Mucosa of gallbladder (tissue), 1 donor: ENCODE measurements around the gene KRTAP10-8. TPM values are rescaled to one million over a fixed set of nuclear protein-coding genes. Genes with fewer than 3 reads are reported as not detected.
"Not testable (repeated sequence)": the region's sequence is repeated elsewhere in the genome, so short reads cannot be mapped to it uniquely, and the experiment has no call there.

ENCODE experiments used
- DNase-seq: peaks from one replicate; pipeline ENCODE4 v3.0.0-alpha.2; 2020; ENCODE audit warnings: low spot score
- total RNA-seq: library from RNA; stranded (reverse); gene quantifications from one replicate; pipeline ENCODE4 v1.2.1, GENCODE V29; 2021
- donor health status: DM: no; HTN: no; CAD: no.

The KRTAP10-8 gene
- total RNA-seq, 1 donor from 2014 or later = not detected

DNA sequence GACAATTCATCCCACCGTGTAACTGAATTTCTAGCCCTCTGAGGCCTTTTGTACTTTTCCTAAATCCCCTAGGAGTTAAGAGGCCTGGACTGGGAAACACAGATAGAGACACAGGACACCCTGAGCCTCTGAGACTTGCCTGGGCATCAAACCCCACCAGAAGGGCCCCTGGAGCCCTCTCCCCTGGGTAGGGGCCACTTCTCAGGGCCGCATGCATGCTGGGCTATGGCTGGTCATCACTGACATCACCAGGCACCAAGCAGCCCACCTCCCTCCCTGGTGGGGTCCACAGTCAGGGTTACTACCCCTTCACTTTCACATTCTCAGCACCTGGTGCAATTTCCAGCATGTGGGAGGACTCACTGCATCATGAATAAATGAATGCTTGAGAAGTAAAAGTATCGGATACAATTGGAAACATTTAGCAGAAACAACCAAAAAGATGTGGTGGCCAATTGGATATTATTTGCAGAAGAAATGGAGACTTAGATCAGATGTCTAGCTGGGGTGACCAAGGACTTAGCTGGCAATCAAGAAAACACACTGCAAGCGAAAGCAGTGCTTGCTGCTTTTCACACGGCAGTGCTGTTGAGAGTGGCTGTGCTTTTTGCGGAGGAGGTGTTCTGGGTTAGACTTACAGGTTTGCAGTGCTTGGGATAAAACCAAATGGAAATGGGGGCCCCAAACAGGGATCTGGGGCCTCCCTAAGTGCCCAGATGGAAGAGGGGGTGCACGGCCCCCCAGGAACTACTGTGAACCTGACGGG lies 12.4 kb upstream of the KRTAP10-8 start:
- DNase-seq = no peak

DNA sequence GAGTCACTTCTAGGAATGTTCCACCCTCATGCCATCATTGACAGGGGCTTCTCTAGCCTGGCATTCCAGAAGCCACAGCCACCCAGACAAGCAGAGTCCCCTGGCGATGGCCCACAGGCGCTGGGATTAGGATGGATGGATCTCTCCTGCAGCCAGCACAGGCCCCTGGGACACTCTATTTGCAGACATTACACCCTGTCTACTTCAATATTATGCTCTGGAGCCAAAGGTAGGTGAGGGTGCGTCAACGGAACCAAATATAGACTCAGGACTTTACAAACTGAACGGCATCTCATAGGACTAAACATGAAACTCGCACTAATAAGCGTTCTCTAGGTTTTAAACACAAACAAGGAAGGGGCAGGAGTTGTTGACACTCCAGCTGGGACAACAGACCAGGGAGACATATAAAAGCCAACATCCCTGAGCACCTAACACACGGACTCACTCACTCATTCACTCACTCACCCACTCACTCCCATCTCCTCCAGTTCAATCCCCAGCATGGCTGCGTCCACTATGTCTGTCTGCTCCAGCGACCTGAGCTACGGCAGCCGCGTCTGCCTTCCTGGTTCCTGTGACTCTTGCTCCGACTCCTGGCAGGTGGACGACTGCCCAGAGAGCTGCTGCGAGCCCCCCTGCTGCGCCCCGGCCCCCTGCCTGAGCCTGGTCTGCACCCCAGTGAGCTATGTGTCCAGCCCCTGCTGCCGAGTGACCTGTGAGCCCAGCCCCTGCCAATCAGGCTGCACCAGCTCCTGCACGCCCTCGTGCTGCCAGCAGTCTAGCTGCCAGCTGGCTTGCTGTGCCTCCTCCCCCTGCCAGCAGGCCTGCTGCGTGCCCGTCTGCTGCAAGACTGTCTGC lies 11.5 kb upstream of the KRTAP10-8 start, which contains the start of gene KRTAP10-7:
KRTAP10-7 (plus strand) TSS at position 480 of the 861 bp plus-strand sequence; CDS start at position 505, 25 bp downstream.
- not testable (repeated sequence) for DNase-seq

GRCh38 chr21:44601091-44601490 lies 10.8 kb upstream of the KRTAP10-8 start:
- DNase-seq = not testable (repeated sequence)

- no peak for DNase-seq
Observed at GRCh38 chr21:44601596-44602462, 10.1 kb upstream of the KRTAP10-8 start.

- DNase-seq = no peak
Observed at GRCh38 chr21:44602463-44602850, 9.4 kb upstream of the KRTAP10-8 start.

- DNase-seq = no peak
Observed at GRCh38 chr21:44603109-44603875, 8.6 kb upstream of the KRTAP10-8 start.

DNA sequence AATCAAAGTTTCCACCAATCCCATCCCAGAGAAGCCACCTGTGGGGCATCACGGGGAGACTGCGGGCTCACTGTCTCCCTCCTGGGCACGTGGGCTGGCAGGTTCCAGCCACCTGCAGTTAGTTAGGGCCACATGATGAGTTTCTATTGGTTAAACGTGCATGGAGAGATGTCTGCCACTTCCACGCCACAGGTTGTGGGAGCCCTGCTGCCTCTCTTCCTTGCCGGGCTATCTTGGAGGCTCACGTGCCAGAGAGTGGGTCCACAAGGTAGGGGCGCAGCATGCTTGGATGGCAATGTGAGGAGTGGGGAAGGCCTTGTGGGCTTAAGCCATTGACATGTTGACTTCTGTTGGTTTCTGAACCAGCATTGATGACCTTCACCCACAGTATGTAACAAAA lies 8.0 kb upstream of the KRTAP10-8 start:
- DNase-seq = no peak

DNA sequence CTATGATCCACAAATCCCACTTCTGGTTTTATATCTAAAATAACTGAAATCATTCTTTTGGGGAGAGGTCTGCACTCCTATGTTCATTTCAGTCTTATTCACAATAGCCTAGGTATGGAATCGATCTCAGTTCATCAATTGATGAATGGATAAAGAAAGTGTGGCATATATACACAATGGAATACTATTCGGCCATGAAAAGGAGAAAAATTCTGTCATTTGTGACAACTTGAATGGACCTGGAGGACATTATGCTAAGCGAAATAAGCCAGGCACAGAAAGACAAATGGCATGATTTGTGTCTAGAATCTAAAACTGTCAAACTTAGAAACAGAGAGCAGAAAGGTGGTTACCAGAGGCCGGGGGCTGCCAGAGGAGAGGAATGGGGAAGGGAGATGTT lies 5.4 kb upstream of the KRTAP10-8 start:
- no peak for DNase-seq

- DNase-seq = no peak
Observed at GRCh38 chr21:44609193-44609592, 2.7 kb upstream of the KRTAP10-8 start.

GRCh38 chr21:44610157-44610843 lies 1.6 kb upstream of the KRTAP10-8 start:
- DNase-seq = not testable (repeated sequence)

DNA sequence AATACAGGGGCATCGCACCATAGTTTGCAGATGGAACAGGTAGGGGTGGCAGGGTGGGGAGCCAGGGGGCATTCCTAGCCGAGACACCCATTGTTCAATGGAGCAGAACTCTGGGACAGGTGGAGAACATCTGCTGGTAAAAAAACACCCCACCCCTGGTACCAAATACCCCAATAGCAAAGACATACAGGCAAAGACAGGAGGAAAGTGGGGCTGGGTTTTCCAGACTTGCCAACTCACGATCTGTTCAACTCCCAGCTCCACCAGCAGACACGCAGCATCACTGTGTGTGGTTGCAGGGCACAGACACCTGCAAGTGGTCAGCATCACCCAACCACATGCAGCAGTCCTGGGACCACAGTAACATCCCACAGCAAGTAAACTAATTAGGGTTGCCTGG lies 328 bp upstream of the KRTAP10-8 start:
- DNase-seq = no peak

DNA sequence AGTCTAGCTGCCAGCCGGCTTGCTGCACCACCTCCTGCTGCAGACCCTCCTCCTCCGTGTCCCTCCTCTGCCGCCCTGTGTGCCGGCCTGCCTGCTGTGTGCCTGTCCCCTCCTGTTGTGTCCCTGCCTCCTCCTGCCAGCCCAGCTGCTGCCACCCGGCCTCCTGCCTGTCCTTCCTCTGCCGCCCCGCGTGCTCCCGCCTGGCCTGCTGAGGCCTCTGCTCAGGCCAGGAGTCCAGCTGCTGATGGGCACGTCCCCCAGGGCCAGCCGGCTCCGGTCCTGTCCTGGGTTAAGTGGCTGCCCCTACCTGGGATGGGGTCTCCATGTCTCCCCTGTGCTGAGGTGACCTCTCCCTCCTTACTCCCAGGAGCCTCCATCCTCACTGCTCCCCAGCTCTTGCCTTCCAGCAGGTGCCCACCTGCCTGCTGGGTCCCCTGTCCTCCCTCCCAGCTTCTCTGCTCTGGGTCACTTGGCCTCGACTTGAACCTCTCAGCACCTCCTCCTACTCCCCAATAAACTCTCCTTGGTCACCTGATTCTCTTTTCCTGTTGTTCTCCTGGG lies 870 bp downstream of the KRTAP10-8 start:
- no peak for DNase-seq

DNA sequence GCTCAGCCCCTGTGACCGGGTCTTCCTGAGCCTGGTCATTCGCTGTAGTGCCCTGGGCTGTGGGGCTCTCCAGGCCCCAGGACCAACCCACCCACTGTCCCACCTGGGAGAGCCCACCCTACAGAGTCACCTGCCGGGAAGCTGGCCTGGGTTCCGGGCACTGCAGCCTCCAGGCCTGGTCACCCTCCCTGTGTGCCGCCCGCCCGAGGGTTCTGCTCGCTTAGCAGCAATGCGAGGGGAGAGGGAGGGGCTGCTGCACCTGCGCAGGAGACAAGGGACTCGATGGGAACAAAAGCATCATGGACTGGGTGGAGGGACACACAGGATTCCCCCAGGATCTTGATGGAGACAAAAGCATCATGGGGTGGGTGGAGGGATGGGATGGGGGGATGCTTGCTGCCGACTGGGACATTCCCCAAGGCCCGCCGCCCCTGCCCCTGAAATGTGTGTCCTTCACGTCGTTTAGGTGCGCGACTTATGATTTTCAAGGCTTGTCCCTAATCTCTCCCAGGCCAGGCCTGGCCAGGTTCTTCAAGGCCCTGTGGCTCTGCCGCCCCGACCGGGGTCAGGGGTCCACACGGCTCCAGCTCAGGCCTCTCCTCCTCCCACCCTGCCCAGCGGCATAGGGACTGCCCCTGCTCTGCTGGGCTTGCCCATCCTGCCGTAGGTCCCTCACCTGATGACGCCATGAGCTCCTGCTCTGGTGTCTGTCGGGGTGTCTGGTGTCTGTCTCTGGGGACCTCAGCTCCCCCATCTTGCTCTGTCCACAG lies 1.7 kb downstream of the KRTAP10-8 start:
- no peak for DNase-seq

- DNase-seq = no peak
Observed at GRCh38 chr21:44614161-44614631, 2.3 kb downstream of the KRTAP10-8 start.

DNA sequence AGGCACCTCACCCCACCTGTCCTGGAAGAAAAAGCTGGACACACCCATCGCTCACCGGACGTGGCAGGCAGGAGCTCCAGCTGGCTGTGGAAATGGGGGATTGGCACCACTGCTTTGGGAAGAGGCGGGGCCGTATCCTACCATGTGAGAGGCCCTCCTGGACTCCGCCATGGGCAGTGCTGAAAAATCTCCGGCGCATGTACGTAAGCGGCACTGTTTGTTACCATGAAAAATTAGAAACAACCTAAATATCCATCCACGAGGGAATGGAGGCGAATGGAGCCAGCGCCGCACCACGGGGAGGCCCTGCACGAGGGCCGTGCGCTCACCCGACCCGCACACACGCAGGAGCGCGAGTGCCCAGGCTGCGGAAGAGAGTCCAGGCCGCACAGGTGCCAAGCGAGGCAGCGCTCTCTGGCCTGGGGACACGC lies 3.1 kb downstream of the KRTAP10-8 start:
- no peak for DNase-seq

- DNase-seq = no peak
Observed at GRCh38 chr21:44615466-44615865, 3.6 kb downstream of the KRTAP10-8 start.

DNA sequence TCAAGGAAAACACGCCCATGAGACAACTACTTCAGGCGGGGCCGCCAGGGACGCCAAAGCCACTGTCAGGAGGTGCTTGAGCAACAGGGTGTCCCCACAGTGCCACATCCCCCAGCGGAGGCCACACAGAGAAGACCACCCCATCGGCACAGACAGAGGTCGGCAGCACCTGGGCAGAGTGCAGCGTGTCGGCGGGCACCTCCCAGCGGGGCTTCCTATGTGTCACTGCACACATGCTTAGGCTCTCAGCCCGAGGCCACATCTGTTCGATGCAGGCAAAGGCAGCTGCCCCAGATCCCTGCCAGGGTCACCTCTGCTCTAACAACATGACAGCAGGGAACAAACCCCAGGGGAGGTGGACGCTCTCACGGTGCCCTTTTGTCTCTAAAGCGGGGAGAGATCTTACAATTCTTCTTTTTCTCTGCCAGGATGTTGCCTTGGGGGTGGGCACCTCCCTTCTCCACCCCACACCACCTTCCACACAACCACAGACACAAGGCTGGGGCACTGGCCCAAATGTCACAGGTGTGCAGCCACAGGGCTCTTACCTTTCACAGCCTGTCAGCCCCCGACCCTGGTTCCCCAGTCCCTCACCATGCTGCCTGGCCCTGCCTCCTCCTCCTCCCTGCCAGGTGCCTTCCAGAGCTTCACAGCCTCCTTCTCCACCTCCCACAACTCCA lies 4.2 kb downstream of the KRTAP10-8 start:
- DNase-seq = no peak

DNA sequence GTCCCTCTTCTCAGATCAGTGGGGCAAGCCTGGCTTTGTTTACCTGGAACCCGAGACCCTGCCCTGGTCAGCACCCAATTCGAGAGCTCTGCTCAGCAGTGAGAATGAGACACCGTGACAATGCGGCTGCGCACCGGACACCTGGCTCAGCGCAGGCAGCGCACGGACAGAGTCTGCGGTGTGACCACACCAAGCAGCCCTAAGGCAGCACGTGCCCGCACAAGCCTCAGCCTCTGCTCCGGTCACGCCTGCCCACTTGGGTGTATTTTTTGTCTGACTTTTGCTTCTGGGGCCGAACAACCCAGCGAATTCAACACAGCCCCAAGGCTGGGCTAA lies 4.7 kb downstream of the KRTAP10-8 start:
- no peak for DNase-seq

GRCh38 chr21:44617071-44617501 lies 5.2 kb downstream of the KRTAP10-8 start:
- no peak for DNase-seq
